GM23338 (cell line): ENCODE measurements around the gene ATP1B3. TPM values are rescaled to one million over a fixed set of nuclear protein-coding genes. Genes with fewer than 3 reads are reported as not detected.

Experiments used
- ATAC-seq: fragments of 200-7000 bp; cut with Tn5 transposase; 3 replicates; pipeline ENCODE4 v1.9.1; 2020
- DNase-seq: peaks from one replicate; pipeline ENCODE4 v3.0.0-alpha.2; 2015; ENCODE audit warnings: low spot score
- H2AFZ ChIP-seq: fragments of 200-600 bp; sonication (generic); 2 replicates; pipeline ENCODE4 v1.8.0; 2016; ENCODE audit warnings: antibody characterized with exemption, mild to moderate bottlenecking, moderate library complexity
- H3F3A ChIP-seq: fragments of 200-600 bp; sonication (generic); replicated peaks from 2 replicates; pipeline ENCODE4 v1.8.0; 2017; ENCODE audit warnings: antibody characterized with exemption, mixed run types, low read depth
- H3K27ac ChIP-seq: fragments of 200-600 bp; sonication (generic); 2 replicates; pipeline ENCODE4 v1.6.1; 2016; ENCODE audit warnings: low read depth
- H3K27me3 ChIP-seq: fragments of 200-600 bp; sonication (generic); 2 replicates; pipeline ENCODE4 v1.8.0; 2016; ENCODE audit warnings: mild to moderate bottlenecking, mixed run types, moderate library complexity; ENCODE audit not compliant: insufficient read depth
- H3K36me3 ChIP-seq: fragments of 200-600 bp; sonication (generic); 2 replicates; pipeline ENCODE4 v1.8.0; 2016; ENCODE audit warnings: mild to moderate bottlenecking; ENCODE audit not compliant: insufficient read depth
- H3K4me1 ChIP-seq: fragments of 200-600 bp; sonication (generic); 2 replicates; pipeline ENCODE4 v1.8.0; 2016; ENCODE audit warnings: mild to moderate bottlenecking, moderate library complexity; ENCODE audit not compliant: insufficient read depth
- H3K4me2 ChIP-seq: fragments of 200-600 bp; sonication (generic); 2 replicates; pipeline ENCODE4 v1.7.1; 2017; ENCODE audit warnings: mixed run types
- H3K4me3 ChIP-seq: fragments of 200-600 bp; sonication (generic); 2 replicates; pipeline ENCODE4 v1.6.1; 2016; ENCODE audit warnings: mixed run types
- H3K79me2 ChIP-seq: fragments of 200-600 bp; sonication (generic); replicated peaks from 2 replicates; pipeline ENCODE4 v1.8.0; 2017; ENCODE audit warnings: mild to moderate bottlenecking; ENCODE audit not compliant: insufficient read depth
- H3K9me2 ChIP-seq: fragments of 200-600 bp; sonication (generic); 2 replicates; pipeline ENCODE4 v1.8.0; 2017; ENCODE audit not compliant: insufficient read depth
- H4K20me1 ChIP-seq: fragments of 200-600 bp; sonication (generic); replicated peaks from 2 replicates; pipeline ENCODE4 v1.8.0; 2017; ENCODE audit warnings: mild to moderate bottlenecking; ENCODE audit not compliant: insufficient read depth
- H3K27ac Mint-ChIP-seq: 2 replicates; pipeline ENCODE4 v1.8.0; 2020; ENCODE audit warnings: inconsistent platforms, mild to moderate bottlenecking, moderate library complexity, mixed read lengths
- H3K27me3 Mint-ChIP-seq: 3 replicates; pipeline ENCODE4 v1.8.0; 2022; ENCODE audit warnings: low read depth, mild to moderate bottlenecking, moderate library complexity, mixed read lengths, inconsistent platforms; ENCODE audit not compliant: insufficient read depth, poor library complexity
- H3K36me3 Mint-ChIP-seq: 3 replicates; pipeline ENCODE4 v1.8.0; 2021; ENCODE audit warnings: low read depth, mild to moderate bottlenecking, inconsistent platforms, moderate library complexity, mixed read lengths
- H3K4me1 Mint-ChIP-seq: 3 replicates; pipeline ENCODE4 v1.8.0; 2020; ENCODE audit warnings: mild to moderate bottlenecking, inconsistent platforms, mixed read lengths
- H3K4me3 Mint-ChIP-seq: 3 replicates; pipeline ENCODE4 v1.8.0; 2021; ENCODE audit warnings: moderate library complexity, mild to moderate bottlenecking, inconsistent platforms, mixed read lengths
- H3K9me3 Mint-ChIP-seq: 3 replicates; pipeline ENCODE4 v1.8.0; 2020; ENCODE audit warnings: moderate library complexity, mild to moderate bottlenecking, inconsistent platforms, mixed read lengths
- CREB1 ChIP-seq: fragments of 250-450 bp; sonication (Bioruptor Pico); IDR thresholded peaks from 2 replicates; pipeline ENCODE4 v1.5.0; 2020; ENCODE audit warnings: low read depth, mild to moderate bottlenecking, moderate library complexity
- CTCF ChIP-seq, 2 experiments: fragments of 200-600 bp in 1 of 2; sonication (generic) in 1 of 2; conservative IDR thresholded peaks; 2 replicates each; pipeline versions ENCODE4 v1.5.1 to v1.6.1; 2016 to 2017; ENCODE audit warnings: antibody characterized with exemption in 2 of 2, low read depth in 2 of 2, mild to moderate bottlenecking in 2 of 2, moderate library complexity in 1 of 2
- ETS1 ChIP-seq: IDR thresholded peaks from 2 replicates; pipeline ENCODE4 v1.6.1; 2016; ENCODE audit warnings: antibody characterized with exemption
- EZH2 ChIP-seq: fragments of 200-600 bp; sonication (generic); IDR thresholded peaks from one replicate; pipeline ENCODE4 v1.8.0; 2017; ENCODE audit warnings: antibody characterized with exemption, mild to moderate bottlenecking, low read depth; ENCODE audit not compliant: unreplicated experiment
- EZH2phosphoT487 ChIP-seq: fragments of 200-600 bp; sonication (generic); IDR thresholded peaks from one replicate; pipeline ENCODE4 v1.8.1; 2018; ENCODE audit warnings: antibody characterized with exemption; ENCODE audit not compliant: unreplicated experiment
- JUNB ChIP-seq: IDR thresholded peaks from one replicate; pipeline ENCODE4 v1.6.1; 2016; ENCODE audit warnings: antibody characterized with exemption; ENCODE audit not compliant: unreplicated experiment
- NANOG ChIP-seq: IDR thresholded peaks from 2 replicates; pipeline ENCODE4 v1.6.1; 2016; ENCODE audit warnings: antibody characterized with exemption, borderline replicate concordance
- POLR2AphosphoS5 ChIP-seq: IDR thresholded peaks from 2 replicates; pipeline ENCODE4 v1.6.1; 2016; ENCODE audit warnings: antibody characterized with exemption, low read depth
- REST ChIP-seq: IDR thresholded peaks from one replicate; pipeline ENCODE4 v1.6.1; 2018; ENCODE audit warnings: antibody characterized with exemption; ENCODE audit not compliant: unreplicated experiment
- STAT1 ChIP-seq: IDR thresholded peaks from one replicate; pipeline ENCODE4 v1.6.1; 2016; ENCODE audit warnings: antibody characterized with exemption; ENCODE audit not compliant: unreplicated experiment
- ZNF114 ChIP-seq: fragments of 250-450 bp; sonication (Bioruptor Pico); IDR thresholded peaks from 2 replicates; pipeline ENCODE4 v1.5.0; 2020; ENCODE audit warnings: mild to moderate bottlenecking, moderate library complexity
- ZNF331 ChIP-seq: fragments of 250-450 bp; sonication (Bioruptor Pico); IDR thresholded peaks from 2 replicates; pipeline ENCODE4 v1.5.0; 2020; ENCODE audit warnings: low read depth, mild to moderate bottlenecking, moderate library complexity
- ZNF462 ChIP-seq: fragments of 250-450 bp; sonication (Bioruptor Pico); IDR thresholded peaks from 2 replicates; pipeline ENCODE4 v1.5.0; 2020; ENCODE audit warnings: mild to moderate bottlenecking, moderate library complexity
- polyA plus RNA-seq: library from polyadenylated mRNA; unstranded; fragments of >200 nt; fragmentation: Nextera tagmentation; extraction: Ambion mirVana; gene quantifications from 2 replicates; pipeline ENCODE4 v1.2.1, GENCODE V29; 2016
- total RNA-seq: library from RNA; depleted of rRNA; stranded (reverse); fragments of >200 nt; shearing (Covaris generic); gene quantifications from 2 replicates; pipeline ENCODE4 v1.2.3, GENCODE V29; 2014

The ATP1B3 gene
- total and polyA plus RNA-seq, 2 experiments from 2014 or later = 135 to 315 TPM

GRCh38 chr3:141909408-141909807 lies 33.0 kb downstream of the ATP1B3 start:
- H3K36me3 Mint-ChIP-seq = peaks cover 87% of the 10 kb centered on the region
- no peak overlapping the region for H3K4me3 Mint-ChIP-seq
- peaks cover 1% of the 10 kb centered on the region for H3K27me3 Mint-ChIP-seq
- Histone ChIP-seq H3K36me3 (peaks cover 26% of the 10 kb centered on the region; the same call in 1 of the 2 replicates), H3K4me3 (no peak overlapping the region), H3F3A (no peaks in the 10 kb centered on the region), H3K9me2 (no peaks in the 10 kb centered on the region), H3K4me1 (no peaks in the 10 kb centered on the region), H3K27ac (no peak overlapping the region), H4K20me1 (peaks cover 7% of the 10 kb centered on the region; the same call in 1 of the 2 replicates), H3K27me3 (no peaks in the 10 kb centered on the region), H2AFZ (no peak overlapping the region), H3K79me2 (0 out of 2 replicates have a peak, but pooled peaks cover 7% of the 10 kb centered on the region), H3K4me2 (no peak overlapping the region)
- H3K4me1 Mint-ChIP-seq = no peaks in the 10 kb centered on the region
- TF ChIP-seq ZNF331 (CRISPR knock-in tag) (no peak), CREB1 (no peak), ZNF114 (CRISPR knock-in tag) (no peak), REST (no peak), NANOG (no peak), ETS1 (no peak), CTCF (conservative IDR thresholded peaks at IDR 0.05; ENCODE audit: low read depth in 2 of 2) (no peak), STAT1 (no peak), EZH2phosphoT487 (no peak), EZH2 (no peak), JUNB (no peak), ZNF462 (no peak), POLR2AphosphoS5 (no peak)
- ATAC-seq = no peak
- H3K9me3 Mint-ChIP-seq = peaks cover 6% of the 10 kb centered on the region; the same call in 2 of the 3 replicates
- no peak for DNase-seq
- no peak overlapping the region for H3K27ac Mint-ChIP-seq
